Activated CD8-positive, alpha-beta memory T cell treated with anti-CD3 and anti-CD28 coated beads, Interleukin-2, amount 50 U/mL, for 48 hours (primary cell): ENCODE results near the gene EPM2AIP1.

Experiments
- DNase-seq: peaks from one replicate; pipeline ENCODE4 v3.0.0-alpha.2; 2020

The EPM2AIP1 gene

DNA sequence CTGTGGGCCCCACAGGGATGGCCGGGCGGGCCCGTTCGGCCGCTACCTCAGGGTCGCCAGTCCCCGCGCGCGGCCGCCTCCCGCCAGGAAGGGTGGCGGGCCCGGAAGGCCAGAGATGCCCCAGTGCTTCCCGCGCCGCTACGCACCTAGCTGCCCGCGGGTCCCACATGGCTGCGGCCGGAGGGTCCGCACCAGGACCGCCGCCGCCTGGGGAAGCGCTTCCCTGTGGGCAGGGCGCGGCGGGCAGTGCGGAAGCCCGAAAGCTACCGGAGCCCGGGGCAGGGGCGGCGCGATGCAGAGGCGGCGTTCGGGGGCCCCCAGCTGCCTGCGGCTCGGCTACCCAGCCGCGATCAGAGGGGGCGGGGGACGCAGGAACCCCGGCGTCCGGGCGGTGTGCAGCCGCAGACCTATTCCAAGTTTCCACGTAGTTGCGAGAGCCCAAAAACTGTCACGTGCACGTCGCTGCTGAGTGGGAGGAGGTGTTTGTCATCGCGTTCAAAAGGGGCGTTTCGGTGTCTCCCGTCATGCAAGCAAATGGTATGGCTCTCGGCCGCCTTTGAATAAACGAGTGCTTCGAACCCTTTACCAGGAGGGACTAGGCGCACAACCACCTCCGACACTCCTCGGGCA lies 48.2 kb downstream of the EPM2AIP1 start, which contains the start of gene TRANK1:
TRANK1 (minus strand) TSS at position 414 of the 630 bp plus-strand sequence; CDS start at position 169, 245 bp downstream.
- peak; percentile 84 for DNase-seq

DNA sequence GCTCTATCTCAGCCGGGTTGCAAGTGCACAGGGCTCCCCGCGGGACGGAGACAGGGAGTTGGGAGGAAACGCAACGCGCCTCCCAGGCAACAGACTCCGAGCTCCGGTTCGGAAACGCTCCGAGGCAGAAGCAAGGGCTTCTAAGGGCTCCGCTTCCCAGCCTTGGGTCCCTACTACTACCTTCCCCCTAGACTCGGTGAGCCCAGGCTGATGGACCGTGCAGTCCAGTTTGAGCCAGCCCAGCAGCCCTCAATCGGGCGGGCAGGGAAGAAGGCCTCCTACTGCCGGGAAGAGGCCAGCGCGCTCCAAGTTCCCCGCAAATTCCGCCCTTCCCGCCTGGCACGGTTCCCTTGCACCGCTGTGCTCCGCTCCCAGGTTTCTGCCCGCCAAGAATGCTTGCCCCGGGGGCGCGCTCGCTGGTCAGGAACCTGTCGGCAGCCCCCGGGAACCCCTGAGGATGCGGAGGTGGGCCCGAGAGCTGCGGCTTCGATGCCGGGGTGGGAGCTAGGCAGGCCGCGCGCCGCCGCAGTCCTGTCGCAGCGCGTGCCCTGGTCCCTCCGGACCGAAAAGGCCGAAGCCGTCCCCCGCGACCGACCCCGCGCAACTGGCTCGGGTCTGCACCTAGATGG lies 48.8 kb downstream of the EPM2AIP1 start:
- peak; percentile 76 for DNase-seq

DNA sequence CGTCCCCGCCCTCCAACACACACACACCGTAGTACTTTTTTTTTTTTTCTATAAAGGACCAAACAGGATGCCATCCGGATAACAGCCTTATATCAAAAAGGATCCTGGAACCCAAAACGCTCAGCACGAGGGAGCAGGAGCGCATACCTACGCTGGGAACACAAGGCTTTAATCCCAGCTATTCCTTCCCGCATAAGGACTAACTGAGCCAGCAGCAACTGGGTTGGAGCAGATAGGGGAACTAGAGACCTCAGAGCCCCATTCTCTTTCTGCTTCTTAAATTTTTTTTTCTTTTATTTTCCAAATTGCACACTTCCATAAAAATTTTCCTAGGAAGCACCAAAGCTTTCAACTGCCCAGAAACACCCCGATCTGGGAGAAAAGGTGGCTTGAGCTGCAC lies 49.3 kb downstream of the EPM2AIP1 start:
- no peak for DNase-seq

DNA sequence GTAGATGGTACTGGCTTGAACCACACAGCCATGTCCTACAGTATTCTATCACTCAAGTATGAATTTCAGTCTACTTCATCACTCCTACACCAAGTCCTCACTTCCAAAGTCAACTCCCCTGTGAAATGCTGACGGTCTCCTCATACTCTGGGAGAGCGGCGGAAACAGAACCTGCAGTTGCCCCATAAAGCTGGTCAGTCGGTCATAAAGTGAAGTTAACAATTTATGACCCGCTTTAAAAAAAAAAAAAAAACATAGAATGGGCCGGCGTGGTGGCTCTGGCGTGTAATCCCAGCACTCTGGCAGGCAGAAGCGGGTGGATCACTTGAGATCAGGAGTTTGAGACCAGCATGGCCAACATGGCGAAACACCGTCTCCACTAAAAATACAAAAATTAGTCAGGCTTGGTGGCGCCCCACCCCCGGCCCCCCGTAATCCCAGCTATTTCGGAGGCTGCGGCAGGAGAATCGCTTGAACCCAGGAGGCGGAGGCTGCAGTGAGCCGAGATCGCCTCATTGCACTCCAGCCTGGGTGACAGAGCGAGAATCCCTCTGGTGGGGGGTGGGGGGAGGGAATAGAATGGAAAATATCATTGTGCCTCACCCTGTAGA lies 50.2 kb downstream of the EPM2AIP1 start:
- no peak for DNase-seq

DNA sequence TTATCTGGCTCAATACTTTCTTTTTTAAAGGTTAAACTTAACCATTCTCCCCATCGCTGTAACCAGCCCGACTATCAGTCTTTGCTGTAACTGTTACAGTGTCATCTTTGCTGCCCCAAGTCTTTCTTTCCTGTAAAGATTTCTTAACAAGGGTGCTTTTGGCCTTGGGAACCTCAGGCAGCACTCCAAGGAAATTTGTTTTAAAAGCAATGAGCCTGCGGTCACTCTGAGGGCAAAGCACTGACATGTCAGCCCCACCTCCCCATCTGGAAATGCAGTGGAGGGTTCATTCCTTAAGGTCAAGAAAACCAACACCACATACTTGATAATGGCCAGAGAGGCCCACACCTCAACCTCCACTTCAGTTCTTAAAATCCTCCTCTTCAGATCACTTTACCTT lies 51.3 kb downstream of the EPM2AIP1 start:
- no peak for DNase-seq

DNA sequence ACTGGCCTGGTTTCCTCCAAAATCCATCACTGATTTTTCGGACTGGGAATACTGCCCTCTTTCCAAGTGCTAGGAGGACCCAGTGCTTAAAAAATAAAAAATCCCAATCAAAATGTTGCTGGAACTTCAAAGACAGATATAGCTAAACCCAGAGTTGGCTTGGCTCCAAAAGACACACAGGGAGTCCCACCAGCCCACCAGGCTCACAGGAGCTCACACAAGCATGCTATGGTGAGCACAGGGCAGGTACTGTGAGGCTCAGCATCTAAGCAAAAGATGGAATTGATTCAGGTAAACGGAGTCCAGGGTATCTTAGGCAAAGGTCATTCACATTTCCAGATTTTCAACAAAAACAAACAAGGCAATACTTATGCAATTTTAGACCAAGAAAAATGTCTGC lies 51.8 kb downstream of the EPM2AIP1 start:
- DNase-seq: no peak

DNA sequence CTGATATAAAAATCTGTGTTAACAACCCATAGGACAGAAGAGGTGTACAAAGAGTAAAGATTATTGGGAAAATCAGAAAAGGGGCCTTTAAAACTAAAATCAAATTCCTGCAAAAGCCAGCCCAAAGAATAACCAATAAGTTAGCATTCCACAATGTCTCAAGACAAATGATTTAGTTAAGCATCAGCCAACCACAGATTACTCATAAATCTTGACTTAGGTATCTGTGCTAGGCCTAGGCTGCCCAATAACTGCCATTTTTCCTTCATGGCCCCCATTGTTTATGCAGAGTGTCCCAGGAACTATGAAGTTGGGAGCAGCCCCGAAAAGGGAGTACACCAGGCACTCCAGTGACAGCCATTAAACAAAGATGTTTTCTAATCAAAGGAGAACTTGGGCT lies 55.4 kb downstream of the EPM2AIP1 start:
- no peak for DNase-seq
